Stimulated activated CD8-positive, alpha-beta memory T cell treated with anti-CD3 and anti-CD28 coated beads, Interleukin-4, amount 100 ng/mL, for 1 hour (primary cell): ENCODE results near the gene TMEM178B.

Experiments used
- DNase-seq, 2 donors: peaks; one replicate each; pipeline ENCODE4 v3.0.0-alpha.2; 2020; ENCODE audit warnings: low read depth in 2 of 2, low spot score in 1 of 2

Gene TMEM178B

GRCh38 chr7:141512597-141512996 lies 438.7 kb downstream of the TMEM178B start:
- no peak for DNase-seq

- DNase-seq, result no peak
Observed at GRCh38 chr7:141513720-141514119, 439.9 kb downstream of the TMEM178B start.

- no peak for DNase-seq
Observed at GRCh38 chr7:141515941-141516340, 442.1 kb downstream of the TMEM178B start.

- DNase-seq, result no peak
Observed at GRCh38 chr7:141519623-141520022, 445.8 kb downstream of the TMEM178B start.

GRCh38 chr7:141522657-141523342 lies 448.9 kb downstream of the TMEM178B start:
- no peak for DNase-seq

- DNase-seq, result no peak
Observed at GRCh38 chr7:141525973-141526514, 452.2 kb downstream of the TMEM178B start.

GRCh38 chr7:141527076-141527475 lies 453.2 kb downstream of the TMEM178B start:
- DNase-seq, result no peak

GRCh38 chr7:141528399-141528798 lies 454.5 kb downstream of the TMEM178B start:
- no peak for DNase-seq
